ENCODE results near the gene HPS1.

DNA sequence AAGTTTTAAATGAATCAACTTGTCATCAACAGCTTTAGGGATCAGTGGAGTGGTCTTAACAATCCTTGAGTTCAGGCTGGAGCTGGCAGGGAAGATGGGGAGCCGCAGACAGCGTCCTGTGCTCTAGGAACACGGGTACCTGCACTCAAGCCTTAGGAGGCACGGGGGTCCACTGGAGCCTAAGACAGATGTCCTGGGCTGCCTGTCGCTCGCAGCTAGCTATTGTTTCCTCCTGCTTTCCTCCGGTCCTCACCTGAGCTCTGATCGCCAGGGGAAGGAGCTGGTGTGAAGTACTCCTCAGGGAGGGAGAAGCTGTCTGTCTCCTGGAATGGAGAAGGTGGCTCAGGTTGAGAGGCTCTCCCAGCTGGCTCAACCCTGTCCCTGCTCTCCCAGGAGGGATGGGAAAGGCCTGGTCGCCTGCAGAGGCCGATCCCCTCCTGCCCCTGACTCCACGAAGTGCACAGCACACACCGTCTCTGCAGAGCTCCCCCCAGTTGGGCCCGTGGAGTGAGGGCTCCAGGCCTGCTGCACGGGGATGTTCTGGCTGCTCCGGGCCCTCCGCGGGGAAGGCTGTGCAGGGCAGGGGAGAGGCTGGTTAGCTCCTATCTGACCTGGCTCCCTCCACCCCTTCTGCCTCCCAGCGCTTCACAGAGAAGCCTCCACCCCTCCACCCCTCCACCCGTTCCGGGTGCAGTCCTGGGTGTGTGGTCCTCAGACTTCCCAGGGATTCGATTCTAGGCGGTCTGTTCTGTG is 17.2 kb downstream of the HPS1 start:
- TF ChIP-seq, protein P1, sequence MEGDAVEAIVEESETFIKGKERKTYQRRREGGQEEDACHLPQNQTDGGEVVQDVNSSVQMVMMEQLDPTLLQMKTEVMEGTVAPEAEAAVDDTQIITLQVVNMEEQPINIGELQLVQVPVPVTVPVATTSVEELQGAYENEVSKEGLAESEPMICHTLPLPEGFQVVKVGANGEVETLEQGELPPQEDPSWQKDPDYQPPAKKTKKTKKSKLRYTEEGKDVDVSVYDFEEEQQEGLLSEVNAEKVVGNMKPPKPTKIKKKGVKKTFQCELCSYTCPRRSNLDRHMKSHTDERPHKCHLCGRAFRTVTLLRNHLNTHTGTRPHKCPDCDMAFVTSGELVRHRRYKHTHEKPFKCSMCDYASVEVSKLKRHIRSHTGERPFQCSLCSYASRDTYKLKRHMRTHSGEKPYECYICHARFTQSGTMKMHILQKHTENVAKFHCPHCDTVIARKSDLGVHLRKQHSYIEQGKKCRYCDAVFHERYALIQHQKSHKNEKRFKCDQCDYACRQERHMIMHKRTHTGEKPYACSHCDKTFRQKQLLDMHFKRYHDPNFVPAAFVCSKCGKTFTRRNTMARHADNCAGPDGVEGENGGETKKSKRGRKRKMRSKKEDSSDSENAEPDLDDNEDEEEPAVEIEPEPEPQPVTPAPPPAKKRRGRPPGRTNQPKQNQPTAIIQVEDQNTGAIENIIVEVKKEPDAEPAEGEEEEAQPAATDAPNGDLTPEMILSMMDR (IDR thresholded peaks at IDR 0.05 in 2 of 3, conservative IDR thresholded peaks at IDR 0.05 in 1 of 3; ENCODE audit: control insufficient read depth in 2 of 3, extremely low read depth in 1 of 3, insufficient read depth in 1 of 3, low read depth in 3 of 3, low read length in 3 of 3): no peak
- TF ChIP-seq EGR1 (IDR thresholded peaks at IDR 0.05; ENCODE audit: borderline replicate concordance in 1 of 2, low read depth in 2 of 2, low read length in 2 of 2) (no peak), RUNX3 (IDR thresholded peaks at IDR 0.05; ENCODE audit: low read length) (no peak), SP1 (IDR thresholded peaks at IDR 0.05; ENCODE audit: low read depth, low read length) (no peak), CEBPB (IDR thresholded peaks at IDR 0.05; ENCODE audit: borderline replicate concordance in 1 of 2, low read depth in 2 of 2, low read length in 2 of 2) (no peak), EP300 (IDR thresholded peaks at IDR 0.05; ENCODE audit: borderline replicate concordance in 1 of 2, control insufficient read depth in 1 of 2, low read depth in 2 of 2, low read length in 2 of 2) (no peak), BMI1 (IDR thresholded peaks at IDR 0.05; ENCODE audit: borderline replicate concordance) (no peak), MXI1 (IDR thresholded peaks at IDR 0.05; ENCODE audit: low read depth, low read length) (no peak), RAD21 (IDR thresholded peaks at IDR 0.05; ENCODE audit: insufficient read depth, low read depth, low read length) (no peak)
- TF ChIP-seq, protein P2, sequence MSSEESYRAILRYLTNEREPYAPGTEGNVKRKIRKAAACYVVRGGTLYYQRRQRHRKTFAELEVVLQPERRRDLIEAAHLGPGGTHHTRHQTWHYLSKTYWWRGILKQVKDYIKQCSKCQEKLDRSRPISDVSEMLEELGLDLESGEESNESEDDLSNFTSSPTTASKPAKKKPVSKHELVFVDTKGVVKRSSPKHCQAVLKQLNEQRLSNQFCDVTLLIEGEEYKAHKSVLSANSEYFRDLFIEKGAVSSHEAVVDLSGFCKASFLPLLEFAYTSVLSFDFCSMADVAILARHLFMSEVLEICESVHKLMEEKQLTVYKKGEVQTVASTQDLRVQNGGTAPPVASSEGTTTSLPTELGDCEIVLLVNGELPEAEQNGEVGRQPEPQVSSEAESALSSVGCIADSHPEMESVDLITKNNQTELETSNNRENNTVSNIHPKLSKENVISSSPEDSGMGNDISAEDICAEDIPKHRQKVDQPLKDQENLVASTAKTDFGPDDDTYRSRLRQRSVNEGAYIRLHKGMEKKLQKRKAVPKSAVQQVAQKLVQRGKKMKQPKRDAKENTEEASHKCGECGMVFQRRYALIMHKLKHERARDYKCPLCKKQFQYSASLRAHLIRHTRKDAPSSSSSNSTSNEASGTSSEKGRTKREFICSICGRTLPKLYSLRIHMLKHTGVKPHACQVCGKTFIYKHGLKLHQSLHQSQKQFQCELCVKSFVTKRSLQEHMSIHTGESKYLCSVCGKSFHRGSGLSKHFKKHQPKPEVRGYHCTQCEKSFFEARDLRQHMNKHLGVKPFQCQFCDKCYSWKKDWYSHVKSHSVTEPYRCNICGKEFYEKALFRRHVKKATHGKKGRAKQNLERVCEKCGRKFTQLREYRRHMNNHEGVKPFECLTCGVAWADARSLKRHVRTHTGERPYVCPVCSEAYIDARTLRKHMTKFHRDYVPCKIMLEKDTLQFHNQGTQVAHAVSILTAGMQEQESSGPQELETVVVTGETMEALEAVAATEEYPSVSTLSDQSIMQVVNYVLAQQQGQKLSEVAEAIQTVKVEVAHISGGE (CRISPR knock-in tag; IDR thresholded peaks at IDR 0.05): no peak
- TF ChIP-seq, protein P3, sequence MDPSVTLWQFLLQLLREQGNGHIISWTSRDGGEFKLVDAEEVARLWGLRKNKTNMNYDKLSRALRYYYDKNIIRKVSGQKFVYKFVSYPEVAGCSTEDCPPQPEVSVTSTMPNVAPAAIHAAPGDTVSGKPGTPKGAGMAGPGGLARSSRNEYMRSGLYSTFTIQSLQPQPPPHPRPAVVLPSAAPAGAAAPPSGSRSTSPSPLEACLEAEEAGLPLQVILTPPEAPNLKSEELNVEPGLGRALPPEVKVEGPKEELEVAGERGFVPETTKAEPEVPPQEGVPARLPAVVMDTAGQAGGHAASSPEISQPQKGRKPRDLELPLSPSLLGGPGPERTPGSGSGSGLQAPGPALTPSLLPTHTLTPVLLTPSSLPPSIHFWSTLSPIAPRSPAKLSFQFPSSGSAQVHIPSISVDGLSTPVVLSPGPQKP (IDR thresholded peaks at IDR 0.05; ENCODE audit: low read depth, low read length): no peak
- TF ChIP-seq, protein P4, sequence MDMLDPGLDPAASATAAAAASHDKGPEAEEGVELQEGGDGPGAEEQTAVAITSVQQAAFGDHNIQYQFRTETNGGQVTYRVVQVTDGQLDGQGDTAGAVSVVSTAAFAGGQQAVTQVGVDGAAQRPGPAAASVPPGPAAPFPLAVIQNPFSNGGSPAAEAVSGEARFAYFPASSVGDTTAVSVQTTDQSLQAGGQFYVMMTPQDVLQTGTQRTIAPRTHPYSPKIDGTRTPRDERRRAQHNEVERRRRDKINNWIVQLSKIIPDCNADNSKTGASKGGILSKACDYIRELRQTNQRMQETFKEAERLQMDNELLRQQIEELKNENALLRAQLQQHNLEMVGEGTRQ (IDR thresholded peaks at IDR 0.05; ENCODE audit: borderline replicate concordance, low read depth, low read length): no peak
- TF ChIP-seq, protein P5, sequence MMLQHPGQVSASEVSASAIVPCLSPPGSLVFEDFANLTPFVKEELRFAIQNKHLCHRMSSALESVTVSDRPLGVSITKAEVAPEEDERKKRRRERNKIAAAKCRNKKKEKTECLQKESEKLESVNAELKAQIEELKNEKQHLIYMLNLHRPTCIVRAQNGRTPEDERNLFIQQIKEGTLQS (IDR thresholded peaks at IDR 0.05; ENCODE audit: borderline replicate concordance, extremely low read depth, low read depth, low read length): no peak
